ENCODE measurements around the gene CAVIN4.

- TF ChIP-seq CTCF (IDR thresholded peaks at IDR 0.05; ENCODE audit: low read depth, low read length) (no peak), EZH2phosphoT487 (IDR thresholded peaks at IDR 0.05; ENCODE audit: low read depth) (no peak)
Observed at GRCh38 chr9:100637787-100638186, 59.9 kb downstream of the CAVIN4 start.
